Stimulated activated CD4-positive, alpha-beta T cell treated with anti-CD3 and anti-CD28 coated beads, TNF-alpha, amount 100 ng/mL, for 1 hour (primary cell): ENCODE results near the gene SLC30A4.

ENCODE experiments used
- DNase-seq, 3 donors: peaks; one replicate each; pipeline ENCODE4 v3.0.0-alpha.2; 2020; ENCODE audit warnings: low read depth in 3 of 3, low spot score in 1 of 3

The SLC30A4 gene

GRCh38 chr15:45454814-45455213 lies 67.7 kb downstream of the SLC30A4 start:
- peak in 2 of 3 donors; percentile 29 to 46 for DNase-seq

GRCh38 chr15:45451265-45451664 lies 71.3 kb downstream of the SLC30A4 start:
- DNase-seq, result no peak

DNA sequence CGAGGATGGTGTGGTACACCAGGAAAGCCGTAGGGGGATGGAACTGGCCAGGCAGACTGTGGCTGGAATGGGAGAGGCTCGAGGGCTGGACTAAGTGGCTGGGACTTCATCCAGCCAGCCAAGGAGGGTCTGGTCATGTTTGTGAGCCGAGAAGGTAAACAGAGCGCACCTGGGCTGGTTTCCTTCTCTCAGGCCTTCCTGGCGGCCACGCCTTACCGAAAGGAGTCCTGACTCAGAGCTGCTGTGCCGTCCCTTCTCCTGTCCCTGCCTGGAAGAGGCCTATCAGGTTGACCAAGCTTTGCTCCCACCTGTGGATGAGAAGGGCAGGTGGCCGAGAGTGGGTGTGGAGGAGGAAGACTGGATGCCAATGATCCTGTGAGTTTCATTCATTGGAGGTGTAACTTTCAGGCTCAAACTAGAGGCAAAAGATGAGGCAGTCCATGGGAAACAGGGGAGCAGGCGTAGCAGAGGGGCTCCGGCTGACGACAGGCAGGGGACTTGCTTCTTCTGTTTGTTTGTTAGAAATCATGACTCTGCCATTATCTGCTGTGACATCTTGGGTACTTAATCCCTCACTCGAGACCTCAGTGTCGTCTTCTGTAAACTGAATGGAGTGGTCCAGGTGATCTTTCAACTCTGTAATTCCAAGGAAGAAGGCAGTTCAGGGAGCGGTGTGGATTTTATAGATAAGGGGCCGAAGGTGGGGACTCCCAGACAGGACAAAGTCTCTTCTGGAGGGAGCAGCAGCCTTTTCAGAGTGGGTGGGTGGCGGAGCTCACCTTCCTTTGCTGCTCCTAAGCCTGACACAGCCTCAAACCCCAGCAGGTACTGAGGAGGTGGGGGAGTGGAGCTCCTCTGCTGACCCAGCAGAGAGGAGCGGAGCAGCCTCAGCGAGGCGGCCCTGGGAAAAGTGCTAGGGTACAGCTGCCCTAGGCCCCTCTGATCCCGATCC lies 72.4 kb downstream of the SLC30A4 start:
- no peak for DNase-seq

GRCh38 chr15:45449395-45449794 lies 73.2 kb downstream of the SLC30A4 start:
- DNase-seq, result no peak

DNA sequence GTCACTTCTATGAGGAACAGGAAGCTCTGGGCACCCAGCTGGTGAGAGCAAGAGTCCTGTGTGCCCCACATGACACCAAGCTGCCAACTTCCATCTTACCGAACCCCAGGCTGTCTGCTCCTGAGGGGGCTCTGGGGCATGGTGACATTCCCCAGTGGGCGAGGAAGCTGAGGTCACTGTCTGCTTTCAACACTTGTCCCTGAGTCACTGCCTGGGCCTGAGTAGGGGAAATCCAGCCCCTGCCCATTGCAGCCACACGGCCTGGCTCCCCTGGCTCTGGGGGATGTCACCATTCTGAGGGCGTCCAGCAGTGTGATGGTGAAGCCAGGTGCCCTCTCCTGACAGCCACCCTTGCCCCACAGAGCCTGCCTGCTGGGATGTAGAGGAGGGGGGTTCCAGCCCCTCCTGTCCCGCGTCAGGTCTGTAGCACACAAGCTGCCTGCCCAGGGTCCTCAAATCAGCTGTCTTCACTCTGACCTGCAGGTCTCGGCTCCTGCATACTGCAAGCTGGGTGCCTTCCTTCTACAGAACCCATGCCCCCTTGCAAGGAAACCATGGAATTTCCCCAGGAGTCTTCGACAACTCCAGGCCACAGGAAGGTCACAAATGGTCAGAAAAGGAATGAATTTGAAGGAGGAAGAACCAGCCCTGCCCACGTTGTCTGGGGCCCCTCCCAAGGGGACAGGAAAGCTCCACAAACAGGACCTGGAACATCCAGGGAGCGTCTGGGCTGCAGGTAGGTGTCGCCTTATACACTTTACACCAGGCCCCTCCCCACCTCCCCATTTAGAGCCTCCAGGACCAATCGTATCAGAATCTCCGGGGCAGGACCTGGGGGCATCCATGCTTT lies 74.3 kb downstream of the SLC30A4 start:
- DNase-seq, result no peak

DNA sequence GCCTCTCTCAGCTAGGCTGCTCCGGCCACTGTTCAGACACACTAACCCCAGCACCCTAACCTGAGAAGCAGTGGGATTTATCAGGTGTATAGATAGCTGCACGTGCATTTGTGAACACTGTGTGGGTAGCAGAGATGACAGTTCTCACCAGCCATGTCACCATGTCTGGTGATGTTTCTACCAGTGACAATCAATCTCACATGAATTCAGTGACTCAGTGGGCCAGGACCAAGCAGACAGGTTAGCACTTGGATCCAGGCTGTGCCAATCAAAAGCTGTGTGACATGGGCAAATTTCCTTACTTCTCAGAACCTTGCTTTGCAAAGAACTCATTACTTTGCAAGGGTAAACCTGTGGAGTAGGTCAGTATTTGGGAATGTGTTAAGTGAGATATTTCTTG lies 78.9 kb downstream of the SLC30A4 start:
- DNase-seq, result no peak

- DNase-seq, result no peak
These were observed 79.9 kb downstream of the SLC30A4 start for GRCh38 chr15:45442507-45443135.

- DNase-seq, result no peak
These were observed 80.9 kb downstream of the SLC30A4 start for GRCh38 chr15:45441686-45442085.

DNA sequence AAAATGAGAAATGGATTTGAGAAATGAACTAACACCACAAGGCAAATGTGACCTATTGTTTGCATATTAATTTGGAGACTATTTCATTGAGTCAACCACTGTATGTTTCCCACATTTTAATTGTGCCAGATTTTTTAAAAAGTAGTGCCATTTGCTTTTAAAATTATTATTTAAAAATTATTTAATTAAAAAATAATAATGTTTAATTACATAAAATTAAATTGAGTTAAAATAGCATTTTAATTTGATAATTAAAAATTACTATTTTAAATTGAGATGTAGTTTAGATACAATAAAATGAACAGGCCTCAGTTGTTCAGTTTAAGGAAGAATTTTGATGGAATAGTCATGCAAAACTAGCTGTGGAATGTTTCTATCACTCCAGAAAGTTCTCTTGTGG lies 81.5 kb downstream of the SLC30A4 start:
- DNase-seq, result no peak

GRCh38 chr15:45439521-45440260 lies 82.9 kb downstream of the SLC30A4 start:
- DNase-seq, result no peak

DNA sequence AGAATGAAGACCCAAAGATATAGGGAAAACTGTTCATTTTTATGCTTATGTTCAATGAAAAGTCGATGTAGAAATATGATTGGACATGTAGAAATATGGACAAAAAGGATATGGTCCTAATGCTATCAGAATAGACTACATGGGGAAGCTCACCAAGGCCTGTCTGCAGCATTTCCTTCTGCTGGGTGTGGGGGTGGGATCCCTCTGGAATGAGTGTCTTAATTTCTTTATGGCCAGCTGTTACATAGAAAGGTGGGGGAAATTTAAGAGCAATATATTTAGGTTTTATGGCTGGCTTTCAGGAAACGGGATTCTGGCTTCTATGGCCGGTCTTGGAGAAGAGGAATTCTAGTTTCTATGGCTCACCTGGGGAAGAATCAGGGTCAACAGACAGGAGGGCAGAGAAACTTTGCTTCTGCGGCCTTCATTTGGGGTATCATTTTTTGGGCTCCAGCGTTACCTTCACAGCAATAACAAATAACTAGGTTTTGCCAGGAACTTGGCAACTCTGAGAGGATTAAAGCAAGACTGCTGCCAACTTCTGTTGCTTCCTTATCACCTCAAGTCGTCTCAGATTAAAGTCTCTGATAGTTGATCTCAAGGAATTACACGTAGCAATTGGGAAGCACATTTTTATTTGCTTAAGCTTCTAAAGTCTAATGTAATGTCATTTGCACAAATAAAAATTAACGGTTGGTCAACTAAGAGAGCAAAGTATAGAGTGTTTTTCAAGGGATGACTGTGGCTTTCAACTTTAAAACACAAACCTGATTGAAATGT lies 87.2 kb downstream of the SLC30A4 start:
- DNase-seq, result no peak

DNA sequence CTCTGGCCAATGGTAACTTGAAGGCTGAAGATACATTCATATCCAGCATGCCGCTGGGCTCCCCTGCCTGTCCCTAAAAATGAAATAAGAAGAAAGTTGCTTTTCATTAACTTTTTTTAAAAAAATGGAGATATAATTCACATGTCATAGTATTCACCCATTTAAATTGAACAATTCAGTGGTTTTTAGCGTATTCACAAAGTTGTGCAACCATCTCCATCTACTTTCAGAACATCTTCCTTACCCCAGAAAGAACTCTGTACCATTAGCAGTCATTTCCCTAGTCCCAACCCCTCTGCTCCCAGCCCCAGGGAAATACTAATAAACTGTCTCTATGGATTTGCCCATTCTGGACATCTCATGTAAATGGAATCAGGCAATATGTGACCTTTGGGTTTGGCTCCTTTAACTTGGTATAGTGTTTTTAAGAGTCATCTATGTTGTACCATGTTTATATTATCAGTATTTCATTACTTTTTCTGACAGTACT lies 88.4 kb downstream of the SLC30A4 start:
- DNase-seq, result no peak

DNA sequence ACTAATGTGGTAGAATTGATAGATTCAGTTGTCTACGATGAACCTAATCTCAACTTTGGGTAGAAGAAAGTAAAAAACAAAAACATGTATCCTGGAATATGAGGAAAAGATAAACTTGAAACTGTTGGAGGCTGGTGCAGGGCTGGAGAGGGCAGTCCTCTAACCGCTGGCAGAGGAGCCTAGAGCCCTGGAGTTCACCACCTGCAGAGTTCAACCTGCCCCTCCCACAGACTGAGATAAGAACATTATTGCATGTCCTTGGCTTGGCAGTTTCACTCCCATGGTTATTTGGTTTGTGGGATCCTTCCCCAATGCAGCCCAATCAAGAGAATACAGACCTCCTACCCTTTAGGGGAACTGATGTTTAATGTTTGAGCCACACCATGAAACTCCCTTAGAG lies 91.0 kb downstream of the SLC30A4 start:
- DNase-seq, result no peak

DNA sequence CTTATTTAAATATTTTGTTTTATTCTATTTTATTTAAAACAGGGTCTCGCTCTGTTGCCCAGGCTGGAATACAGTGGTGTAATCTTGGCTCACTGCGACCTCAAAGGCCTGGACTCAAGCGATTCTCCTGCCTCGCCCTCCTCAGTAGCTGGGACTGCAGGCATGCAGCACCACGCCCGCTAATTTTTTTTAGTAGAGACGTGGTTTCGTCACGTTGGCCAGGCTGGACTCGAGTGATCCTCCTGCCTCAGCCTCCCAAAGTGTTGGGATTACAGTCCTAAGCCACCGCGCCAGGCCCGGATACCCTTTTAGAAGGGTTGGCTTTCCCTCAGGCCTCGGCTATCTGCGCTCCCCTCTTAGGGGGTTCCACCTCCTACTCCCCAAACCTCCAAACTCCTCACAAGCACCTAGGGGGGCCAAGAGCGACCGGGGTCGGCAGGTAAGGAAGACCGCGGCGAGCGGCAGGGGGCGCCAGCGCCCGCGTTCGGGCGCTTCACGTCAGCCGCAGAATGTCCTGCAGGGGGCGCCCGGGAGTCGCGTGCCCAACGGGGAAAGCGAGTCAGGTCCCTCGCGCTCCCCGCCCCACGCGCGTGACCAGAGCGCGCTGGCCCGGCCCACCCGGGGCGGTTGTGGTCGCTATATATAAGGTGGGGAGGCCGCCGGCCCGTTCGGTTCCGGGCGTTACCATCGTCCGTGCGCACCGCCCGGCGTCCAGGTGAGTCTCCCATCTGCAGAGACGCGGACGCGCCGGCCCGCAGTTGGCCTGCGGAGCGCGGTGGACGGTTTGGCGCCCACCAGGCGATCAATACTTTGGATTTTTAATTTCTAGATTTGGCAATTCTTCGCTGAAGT lies 92.4 kb downstream of the SLC30A4 start:
- DNase-seq, result peak; percentile 54 to 92 (median 73)
